ENCODE data around the gene PPP1R14B.

- TF ChIP-seq EZH2 (IDR thresholded peaks at IDR 0.05) (no peak), POLR2AphosphoS5 (IDR thresholded peaks at IDR 0.05; ENCODE audit: borderline replicate concordance, low read depth, low read length) (no peak), FOXP2 (optimal IDR thresholded peaks at IDR 0.05; ENCODE audit: control extremely low read depth, extremely low read length, insufficient read depth) (no peak)
Observed at GRCh38 chr11:64218628-64219353, 28.0 kb downstream of the PPP1R14B start.
